NCI-H1092 treated with DMSO at 0.1 percent for 48 hours (cell line): ENCODE measurements around the gene CRKL.

ENCODE experiments used
- DNase-seq: peaks from one replicate; lab custom pipeline; 2025; lab: John Stamatoyannopoulos, UW

Gene CRKL

DNA sequence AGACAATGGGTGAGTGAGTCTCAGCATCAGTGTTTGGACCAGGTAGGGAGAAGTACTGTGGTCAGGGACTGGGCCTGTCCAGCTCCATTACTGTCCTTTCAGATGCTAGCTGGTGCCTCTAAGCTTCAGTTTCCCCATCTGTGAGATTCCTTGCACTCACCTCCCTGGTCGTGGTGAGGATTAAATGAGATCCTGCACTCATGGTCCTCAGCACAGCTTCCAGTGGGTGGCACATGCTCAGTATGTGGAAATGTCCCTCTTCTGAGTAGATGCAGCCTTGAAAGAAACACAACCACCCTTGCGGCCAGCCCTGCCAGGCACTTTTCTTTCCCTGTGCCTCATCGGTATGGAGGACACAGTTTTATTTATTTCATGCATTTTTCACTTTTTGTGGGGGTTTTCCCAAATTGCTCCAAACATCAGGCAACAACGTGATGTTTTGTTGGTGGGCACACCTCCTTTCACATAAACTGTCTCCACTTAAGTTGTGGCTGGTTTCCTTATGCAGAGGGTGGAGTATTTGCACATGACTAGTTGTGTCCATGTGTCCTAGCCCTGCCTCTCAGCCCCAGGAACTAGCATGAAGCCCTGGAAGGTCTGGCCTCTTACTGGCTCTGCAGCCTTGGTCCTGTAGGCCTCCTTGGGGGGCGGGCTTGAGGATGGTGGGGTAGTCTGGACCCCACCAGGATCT lies 66.0 kb downstream of the CRKL start:
- no peak for DNase-seq

- DNase-seq: no peak
Measured at GRCh38 chr22:20985720-20986119, 68.5 kb downstream of the CRKL start.

DNA sequence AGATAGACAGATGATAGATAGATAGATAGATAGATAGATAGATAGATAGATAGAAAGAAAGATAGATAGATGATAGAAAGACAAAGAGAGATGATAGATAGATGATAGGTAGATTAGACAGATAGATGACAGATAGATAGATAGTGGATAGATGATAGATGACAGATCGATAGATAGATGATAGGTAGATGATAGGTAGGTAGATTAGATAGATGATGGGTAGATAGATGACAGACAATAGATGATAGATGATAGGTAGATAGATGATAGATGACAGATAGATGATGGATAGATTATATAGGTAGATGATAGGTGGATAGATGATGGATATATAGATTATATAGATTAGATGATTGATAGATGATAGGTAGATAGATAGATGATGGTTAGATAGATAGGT lies 69.2 kb downstream of the CRKL start:
- no peak for DNase-seq

- DNase-seq: no peak
Measured at GRCh38 chr22:20987375-20987774, 70.2 kb downstream of the CRKL start.

DNA sequence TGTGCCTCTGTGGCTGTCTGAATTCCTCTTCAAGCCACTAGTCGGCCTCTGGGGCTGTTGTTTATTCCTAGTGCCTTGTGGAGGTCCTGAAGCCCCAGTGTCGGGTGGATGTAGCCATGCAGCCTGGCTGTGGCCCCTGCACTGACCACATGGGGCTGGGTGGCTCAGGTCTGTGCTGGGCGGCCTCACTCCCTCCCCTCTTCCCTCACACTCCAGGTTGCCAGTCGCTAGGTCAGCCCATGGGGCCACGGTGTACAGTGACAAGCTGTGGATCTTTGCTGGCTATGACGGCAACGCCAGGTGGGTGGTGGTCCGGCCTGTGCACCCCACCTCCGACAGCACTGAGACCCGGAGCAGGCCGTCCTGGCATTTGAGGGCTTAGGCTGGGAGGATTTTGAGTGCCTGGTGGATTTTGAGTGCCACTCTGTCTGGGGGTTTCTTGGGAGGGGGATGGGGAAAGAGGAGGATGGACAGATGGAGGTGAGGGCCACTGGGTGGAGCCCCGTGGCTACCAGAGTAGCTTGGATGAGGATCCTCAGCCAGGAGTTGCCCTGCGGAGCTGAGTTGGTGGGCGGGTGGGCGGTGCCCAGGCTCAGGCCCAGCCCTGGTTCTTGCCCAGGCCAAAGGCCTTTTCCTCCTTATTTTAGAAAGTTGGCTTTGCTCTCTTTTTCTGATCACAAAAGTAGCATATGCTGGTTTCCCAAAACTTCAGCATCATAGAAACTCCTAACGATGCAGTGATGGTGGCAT lies 71.5 kb downstream of the CRKL start:
- no peak for DNase-seq

- DNase-seq: no peak
Measured at GRCh38 chr22:20989323-20990138, 72.3 kb downstream of the CRKL start.

DNA sequence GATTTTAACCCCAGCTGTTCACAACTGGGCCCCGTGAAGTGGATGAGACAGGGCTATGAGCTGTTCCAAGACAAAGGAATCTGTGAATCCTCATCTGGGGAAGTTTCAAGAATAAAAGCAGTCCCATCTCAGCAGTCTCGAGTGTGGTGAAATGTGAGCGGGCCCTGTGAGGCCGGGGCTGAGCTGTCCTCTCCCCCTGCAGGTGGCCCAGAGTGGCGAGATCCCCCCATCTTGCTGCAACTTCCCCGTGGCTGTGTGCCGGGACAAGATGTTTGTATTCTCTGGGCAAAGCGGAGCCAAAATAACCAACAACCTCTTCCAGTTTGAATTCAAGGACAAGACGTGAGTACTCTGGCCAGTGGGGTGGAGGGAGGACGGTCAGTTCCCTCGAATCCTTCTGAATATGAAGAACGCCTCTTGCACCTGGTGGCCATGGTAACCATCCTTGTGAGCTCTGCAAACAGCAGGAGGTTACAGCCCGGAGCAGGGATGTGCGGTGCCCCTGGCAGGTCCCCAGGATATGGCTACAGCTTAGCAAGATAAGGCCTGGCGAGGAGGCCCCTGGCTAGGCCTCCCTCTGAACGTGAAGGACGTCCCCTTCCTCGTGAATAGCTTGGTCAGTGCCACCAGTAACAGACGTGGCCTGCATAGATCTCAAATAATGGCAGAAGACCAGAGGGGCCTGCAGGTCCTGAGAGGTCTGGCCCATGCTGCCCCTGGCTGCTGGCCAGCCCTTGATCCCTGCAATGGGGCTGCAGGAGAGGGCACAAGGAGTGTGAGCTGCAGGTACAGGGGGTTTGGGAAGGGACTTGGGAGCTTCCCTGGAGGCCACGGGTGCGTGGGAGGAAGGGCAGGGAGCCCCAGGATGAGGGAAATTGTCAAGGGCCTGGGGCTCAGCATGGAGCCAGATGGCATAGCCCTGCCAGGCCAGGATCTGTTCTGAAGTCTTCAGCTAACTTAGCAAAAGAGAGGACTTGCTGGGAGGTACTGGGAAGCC lies 73.3 kb downstream of the CRKL start:
- DNase-seq: no peak

- DNase-seq: no peak
Measured at GRCh38 chr22:20991252-20992055, 74.2 kb downstream of the CRKL start.

DNA sequence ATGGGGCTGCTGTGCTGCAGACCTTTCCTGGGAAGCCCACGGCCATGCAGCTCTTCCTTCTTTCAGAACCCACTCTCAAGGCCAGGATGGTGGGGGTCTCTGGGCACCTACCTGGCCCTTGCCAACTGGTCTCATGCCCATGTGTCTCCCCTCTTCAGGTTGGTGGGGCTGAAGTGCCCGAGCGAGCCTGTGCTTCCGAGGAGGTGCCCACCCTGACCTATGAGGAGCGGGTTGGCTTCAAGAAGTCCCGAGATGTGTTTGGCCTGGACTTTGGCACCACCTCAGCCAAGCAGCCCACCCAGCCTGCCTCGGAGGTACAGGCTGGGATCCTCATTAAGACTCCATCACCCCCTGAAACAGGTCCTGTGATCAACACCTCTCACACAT lies 74.8 kb downstream of the CRKL start:
- DNase-seq: no peak

DNA sequence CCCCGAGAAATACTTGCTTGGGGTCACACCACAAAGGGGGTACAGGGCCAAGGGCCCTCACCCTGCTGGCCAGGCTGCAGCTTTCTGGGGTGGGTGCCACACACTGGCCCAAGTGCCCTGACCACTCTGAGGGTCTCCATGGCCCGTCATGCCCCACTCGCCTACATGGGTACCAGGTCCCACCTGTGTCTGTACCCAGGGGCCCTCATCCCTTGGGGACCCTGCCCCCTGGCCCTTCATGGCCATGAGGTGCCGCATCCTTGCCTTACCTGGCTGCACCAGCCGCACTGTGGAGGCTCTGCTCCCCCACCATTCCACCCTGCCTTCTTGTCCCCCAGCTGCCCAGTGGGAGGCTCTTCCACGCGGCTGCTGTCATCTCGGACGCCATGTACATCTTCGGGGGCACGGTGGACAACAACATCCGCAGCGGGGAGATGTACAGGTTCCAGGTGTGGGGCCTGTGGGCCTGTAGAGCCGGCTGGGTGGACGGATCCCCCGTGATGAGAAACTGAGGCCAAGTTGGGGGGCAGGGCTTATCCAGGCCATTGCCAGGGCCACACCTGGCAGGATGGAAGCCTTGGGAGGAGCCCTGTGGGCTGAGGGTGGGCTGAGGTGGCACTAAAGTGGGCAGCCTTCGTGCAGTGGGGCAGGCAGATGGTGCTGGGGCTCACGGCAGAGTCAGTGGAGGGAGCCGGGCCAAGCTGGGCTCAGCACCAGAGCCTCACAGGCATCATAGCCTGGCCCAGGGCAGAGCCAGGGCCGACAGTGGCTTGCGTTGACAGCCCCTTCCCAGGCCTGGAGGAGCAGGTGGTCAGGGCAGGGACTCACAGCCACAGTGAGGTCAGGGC lies 75.5 kb downstream of the CRKL start:
- no peak for DNase-seq

DNA sequence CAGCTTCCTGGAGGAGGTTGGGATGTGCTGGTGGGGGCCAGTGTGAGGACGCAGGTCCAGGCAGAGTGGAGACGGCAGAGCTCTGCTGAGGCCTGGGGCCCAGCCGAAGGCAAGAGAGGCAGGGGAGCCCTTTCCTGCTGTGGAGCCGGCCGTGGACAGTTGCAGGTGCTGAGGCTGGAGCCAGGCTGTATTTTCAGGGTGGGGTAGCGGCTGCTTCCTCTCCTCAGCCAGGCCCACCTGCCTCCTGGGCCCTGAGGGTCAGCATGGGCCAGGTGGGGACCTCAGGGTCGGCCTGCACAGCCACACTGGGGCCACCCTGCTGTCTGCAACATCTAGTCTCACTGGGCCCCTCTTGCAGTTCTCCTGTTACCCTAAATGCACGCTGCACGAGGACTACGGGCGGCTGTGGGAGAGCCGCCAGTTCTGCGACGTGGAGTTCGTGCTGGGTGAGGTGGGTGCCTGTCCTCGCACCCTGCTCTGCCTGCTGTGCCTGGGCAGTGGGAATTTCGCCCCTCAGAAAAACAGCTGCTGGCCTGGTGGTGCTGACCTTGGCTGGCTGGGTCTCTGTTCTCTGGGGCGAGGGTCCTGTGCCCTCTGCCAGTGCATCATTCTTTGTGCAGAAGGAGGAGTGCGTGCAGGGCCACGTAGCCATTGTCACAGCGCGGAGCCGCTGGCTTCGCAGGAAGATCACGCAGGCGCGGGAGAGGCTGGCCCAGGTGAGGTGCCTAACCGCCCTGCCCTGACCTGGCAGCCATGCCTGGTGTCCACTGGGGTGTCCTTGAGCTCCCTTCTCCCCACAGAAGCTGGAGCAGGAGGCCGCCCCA lies 76.3 kb downstream of the CRKL start:
- no peak for DNase-seq

DNA sequence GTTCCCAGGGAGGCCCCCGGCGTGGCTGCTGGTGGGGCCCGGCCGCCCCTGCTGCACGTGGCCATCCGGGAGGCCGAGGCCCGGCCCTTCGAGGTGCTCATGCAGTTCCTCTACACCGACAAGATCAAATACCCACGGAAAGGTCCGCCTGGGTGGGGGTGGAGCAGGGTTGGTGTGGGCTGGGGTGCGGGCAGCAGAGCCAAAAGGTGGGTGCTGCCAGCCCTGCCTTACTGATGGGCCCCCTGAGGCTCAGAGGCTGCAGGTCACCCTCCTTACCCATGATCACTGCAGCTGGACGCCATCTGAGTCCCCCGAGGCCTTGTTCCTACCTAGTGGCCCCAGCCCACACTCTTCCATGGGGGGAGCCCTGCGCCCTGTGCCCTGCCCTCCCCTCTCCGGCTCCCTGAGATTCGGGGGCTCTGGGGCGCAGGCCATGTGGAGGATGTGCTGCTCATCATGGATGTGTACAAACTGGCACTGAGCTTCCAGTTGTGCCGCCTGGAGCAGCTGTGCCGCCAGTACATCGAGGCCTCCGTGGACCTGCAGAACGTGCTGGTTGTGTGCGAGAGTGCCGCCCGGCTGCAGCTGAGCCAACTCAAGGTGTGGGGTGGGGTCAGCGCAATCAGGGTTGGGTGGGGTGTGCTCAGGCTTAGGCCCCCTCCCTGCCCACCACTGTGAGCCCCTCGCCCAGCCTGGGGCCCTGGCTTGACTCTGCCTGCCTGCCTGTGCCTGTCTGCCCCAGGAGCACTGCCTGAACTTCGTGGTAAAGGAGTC lies 77.1 kb downstream of the CRKL start:
- no peak for DNase-seq

GRCh38 chr22:20994902-20995241 lies 77.7 kb downstream of the CRKL start:
- no peak for DNase-seq

GRCh38 chr22:20995329-20996030 lies 78.3 kb downstream of the CRKL start:
- DNase-seq: no peak

GRCh38 chr22:20996031-20996410 lies 78.8 kb downstream of the CRKL start:
- DNase-seq: no peak

GRCh38 chr22:20996598-20997535 lies 79.7 kb downstream of the CRKL start:
- no peak for DNase-seq
